ENCODE results near the gene ADAMTS13. TPM values are rescaled to one million over a fixed set of nuclear protein-coding genes. Genes with fewer than 3 reads are reported as not detected.
"Not testable (repeated sequence)": the region's sequence is repeated elsewhere in the genome, so short reads cannot be mapped to it uniquely, and the experiment has no call there.

The ADAMTS13 gene
- total RNA-seq, result 1.5 and 1.6 TPM in 2 replicates

- DNase-seq (ENCODE audit: low spot score), result no peak
- intact Hi-C loops (cut with micrococcal nuclease), result no loop called here
- Mint-ChIP-seq H3K27ac (peak within 1 kb of the TSS; percentile 62), H3K36me3 (ENCODE audit: low read depth) (peaks cover 4% of the 10 kb centered on the region), H3K27me3 (ENCODE audit: low read depth) (peaks cover 4% of the 10 kb centered on the region), H3K9me3 (no peaks in the 10 kb centered on the region), H3K4me3 (ENCODE audit: low read depth) (no peak within 1 kb of the TSS), H3K4me1 (ENCODE audit: low read depth) (peaks cover 29% of the 10 kb centered on the region)
These were observed at the start of gene ADAMTS13 for GRCh38 chr9:133421615-133422542. TSS of gene ADAMTS13 (plus strand) at chr9:133422367. CDS start at chr9:133422444, 77 bp downstream.

- no peak for DNase-seq (ENCODE audit: low spot score)
- H3K4me3 Mint-ChIP-seq (ENCODE audit: low read depth), result peak overlapping the region; percentile 87
- H3K27me3 Mint-ChIP-seq (ENCODE audit: low read depth), result peaks cover 2% of the 10 kb centered on the region
- peaks cover 37% of the 10 kb centered on the region for H3K4me1 Mint-ChIP-seq (ENCODE audit: low read depth)
- H3K36me3 Mint-ChIP-seq (ENCODE audit: low read depth), result peaks cover 52% of the 10 kb centered on the region
- no peaks in the 10 kb centered on the region for H3K9me3 Mint-ChIP-seq
- intact Hi-C loops (cut with micrococcal nuclease), result loop anchor here (5.0 to 10.0 kb wide), 3 partner anchors 103 to 340 kb away; partner anchors contain the start of genes GTF3C5 and SLC2A6
- H3K27ac Mint-ChIP-seq, result peak overlapping the region; percentile 96
These were observed 47.5 kb upstream of the ADAMTS13 start for GRCh38 chr9:133374612-133375115.

GRCh38 chr9:133375116-133375723 lies 46.9 kb upstream of the ADAMTS13 start:
- Mint-ChIP-seq H3K9me3 (no peaks in the 10 kb centered on the region), H3K36me3 (ENCODE audit: low read depth) (peaks cover 47% of the 10 kb centered on the region), H3K27ac (peak overlapping the region; percentile 96), H3K4me1 (ENCODE audit: low read depth) (peaks cover 32% of the 10 kb centered on the region), H3K4me3 (ENCODE audit: low read depth) (peak overlapping the region; percentile 87), H3K27me3 (ENCODE audit: low read depth) (peaks cover 2% of the 10 kb centered on the region)
- no peak for DNase-seq (ENCODE audit: low spot score)
- intact Hi-C loops (cut with micrococcal nuclease), result loop anchor here (10.0 kb wide), 2 partner anchors 230 to 340 kb away; partner anchors contain the start of gene GTF3C5

- Mint-ChIP-seq H3K4me1 (ENCODE audit: low read depth) (peaks cover 25% of the 10 kb centered on the region), H3K9me3 (no peaks in the 10 kb centered on the region), H3K36me3 (ENCODE audit: low read depth) (peaks cover 39% of the 10 kb centered on the region), H3K27ac (peak within 1 kb of the TSS; percentile 96), H3K27me3 (ENCODE audit: low read depth) (peaks cover 2% of the 10 kb centered on the region), H3K4me3 (ENCODE audit: low read depth) (peak within 1 kb of the TSS; percentile 87)
- intact Hi-C loops (cut with micrococcal nuclease), result loop anchor here (1.0 to 10.0 kb wide), 4 partner anchors 28 to 341 kb away; partner anchors contain the start of genes GTF3C5, MED22, REXO4 and RPL7A
- DNase-seq (ENCODE audit: low spot score), result peak; percentile 96
These were observed 46.2 kb upstream of the ADAMTS13 start, which contains the start of the genes STKLD1 and SURF4 for GRCh38 chr9:133375724-133376654. TSS of gene STKLD1 (plus strand) at chr9:133376366. CDS start at chr9:133376474, 108 bp downstream. TSS of gene SURF4 (minus strand) at chr9:133376060. CDS start at chr9:133375969, 91 bp downstream.

- H3K36me3 Mint-ChIP-seq (ENCODE audit: low read depth), result peaks cover 27% of the 10 kb centered on the region
- not testable (repeated sequence) for H3K27ac Mint-ChIP-seq; DNase-seq (ENCODE audit: low spot score); H3K9me3 Mint-ChIP-seq; H3K27me3 Mint-ChIP-seq (ENCODE audit: low read depth)
- H3K4me1 Mint-ChIP-seq (ENCODE audit: low read depth), result peaks cover 12% of the 10 kb centered on the region
- peak overlapping the region; percentile 60 for H3K4me3 Mint-ChIP-seq (ENCODE audit: low read depth)
- intact Hi-C loops (cut with micrococcal nuclease), result loop anchor here (10.0 kb wide), 2 partner anchors 232 to 342 kb away; partner anchors contain the start of gene GTF3C5
These were observed 44.9 kb upstream of the ADAMTS13 start for GRCh38 chr9:133377280-133377679.

GRCh38 chr9:133377721-133378216 lies 44.4 kb upstream of the ADAMTS13 start:
- Mint-ChIP-seq H3K9me3 (no peaks in the 10 kb centered on the region), H3K36me3 (ENCODE audit: low read depth) (peaks cover 22% of the 10 kb centered on the region), H3K4me3 (ENCODE audit: low read depth) (no peak overlapping the region), H3K27me3 (ENCODE audit: low read depth) (peaks cover 2% of the 10 kb centered on the region), H3K4me1 (ENCODE audit: low read depth) (peaks cover 7% of the 10 kb centered on the region), H3K27ac (no peak overlapping the region)
- no peak for DNase-seq (ENCODE audit: low spot score)
- intact Hi-C loops (cut with micrococcal nuclease), result loop anchor here (10.0 kb wide), 2 partner anchors 233 to 343 kb away; partner anchors contain the start of gene GTF3C5

- no peaks in the 10 kb centered on the region for H3K4me1 Mint-ChIP-seq (ENCODE audit: low read depth)
- H3K9me3 Mint-ChIP-seq, result no peaks in the 10 kb centered on the region
- peaks cover 2% of the 10 kb centered on the region for H3K27me3 Mint-ChIP-seq (ENCODE audit: low read depth)
- peaks cover 15% of the 10 kb centered on the region for H3K36me3 Mint-ChIP-seq (ENCODE audit: low read depth)
- H3K4me3 Mint-ChIP-seq (ENCODE audit: low read depth), result no peak overlapping the region
- DNase-seq (ENCODE audit: low spot score), result no peak
- no peak overlapping the region for H3K27ac Mint-ChIP-seq
- intact Hi-C loops (cut with micrococcal nuclease), result loop anchor here (10.0 kb wide), 2 partner anchors 234 to 344 kb away; partner anchors contain the start of gene GTF3C5
These were observed 43.7 kb upstream of the ADAMTS13 start for GRCh38 chr9:133378408-133378962.

GRCh38 chr9:133379153-133380086 lies 42.7 kb upstream of the ADAMTS13 start:
- H3K4me3 Mint-ChIP-seq (ENCODE audit: low read depth), result no peak overlapping the region
- no peak for DNase-seq (ENCODE audit: low spot score)
- H3K9me3 Mint-ChIP-seq, result no peaks in the 10 kb centered on the region
- peaks cover 2% of the 10 kb centered on the region for H3K27me3 Mint-ChIP-seq (ENCODE audit: low read depth)
- no peak overlapping the region for H3K27ac Mint-ChIP-seq
- intact Hi-C loops (cut with micrococcal nuclease), result loop anchor here (10.0 kb wide), 2 partner anchors 235 to 345 kb away; partner anchors contain the start of gene GTF3C5
- peaks cover 8% of the 10 kb centered on the region for H3K36me3 Mint-ChIP-seq (ENCODE audit: low read depth)
- no peaks in the 10 kb centered on the region for H3K4me1 Mint-ChIP-seq (ENCODE audit: low read depth)

GRCh38 chr9:133380734-133381133 lies 41.4 kb upstream of the ADAMTS13 start:
- H3K27me3 Mint-ChIP-seq (ENCODE audit: low read depth), result peaks cover 2% of the 10 kb centered on the region
- H3K4me1 Mint-ChIP-seq (ENCODE audit: low read depth), result no peaks in the 10 kb centered on the region
- H3K36me3 Mint-ChIP-seq (ENCODE audit: low read depth), result no peaks in the 10 kb centered on the region
- no peak overlapping the region for H3K27ac Mint-ChIP-seq
- intact Hi-C loops (cut with micrococcal nuclease), result no loop called here
- DNase-seq (ENCODE audit: low spot score), result no peak
- H3K4me3 Mint-ChIP-seq (ENCODE audit: low read depth), result no peak overlapping the region
- H3K9me3 Mint-ChIP-seq, result no peaks in the 10 kb centered on the region

GRCh38 chr9:133382507-133383141 lies 39.5 kb upstream of the ADAMTS13 start:
- Mint-ChIP-seq H3K4me1 (ENCODE audit: low read depth) (no peaks in the 10 kb centered on the region), H3K9me3 (no peaks in the 10 kb centered on the region), H3K4me3 (ENCODE audit: low read depth) (no peak overlapping the region), H3K36me3 (ENCODE audit: low read depth) (no peaks in the 10 kb centered on the region), H3K27me3 (ENCODE audit: low read depth) (no peaks in the 10 kb centered on the region), H3K27ac (no peak overlapping the region)
- no peak for DNase-seq (ENCODE audit: low spot score)
- intact Hi-C loops (cut with micrococcal nuclease), result no loop called here
